ENCODE results near the gene MLF2.

- TF ChIP-seq CTCF (IDR thresholded peaks at IDR 0.05) (no peak), POLR2A (IDR thresholded peaks at IDR 0.05) (no peak), POLR2AphosphoS5 (IDR thresholded peaks at IDR 0.05) (no peak)
Measured at GRCh38 chr12:6770094-6770493, 17.2 kb upstream of the MLF2 start.

Data from stomach (tissue), 4 donors.